Ovary (tissue), 9 donors: ENCODE data around the gene IQSEC2. TPM values are rescaled to one million over a fixed set of nuclear protein-coding genes. Genes with fewer than 3 reads are reported as not detected.

Source experiments
- DNase-seq, 5 donors: peaks; one replicate each; pipeline ENCODE4 v3.0.0-alpha.2; 2019 to 2020
- H3K27ac ChIP-seq, 2 donors: fragments of 200-600 bp; one replicate each; pipeline versions ENCODE4 v1.5.1 to v1.8.0; 2019 to 2022
- H3K27me3 ChIP-seq: fragments of 200-600 bp; one replicate; pipeline ENCODE4 v1.8.0; 2022
- H3K36me3 ChIP-seq: fragments of 200-600 bp; sonication (generic); one replicate; pipeline ENCODE4 v1.5.1; 2019
- H3K4me1 ChIP-seq: one replicate; pipeline ENCODE4 v1.8.1; 2013; ENCODE audit warnings: mild to moderate bottlenecking, moderate library complexity; ENCODE audit not compliant: insufficient read depth
- H3K4me3 ChIP-seq: fragments of 200-600 bp; sonication (generic); one replicate; pipeline ENCODE4 v1.5.1; 2017
- H3K9me3 ChIP-seq, 2 donors: fragments of 200-600 bp in 1 of 2; sonication (generic) in 1 of 2; one replicate each; pipeline versions ENCODE4 v1.5.1 to v1.8.1; 2013 to 2019; ENCODE audit warnings: mild to moderate bottlenecking in 1 of 2, moderate library complexity in 1 of 2
- CTCF ChIP-seq, 3 donors: fragments of 450-650 bp in 2 of 3; fragments of 200-600 bp in 1 of 3; IDR thresholded peaks; one replicate each; pipeline versions ENCODE4 v1.5.1 to v1.8.0; 2016 to 2022; ENCODE audit warnings: antibody characterized with exemption in 3 of 3, mild to moderate bottlenecking in 1 of 3
- EP300 ChIP-seq: sonication (generic); formaldehyde crosslinking; IDR thresholded peaks from one replicate; pipeline ENCODE4 v1.6.1; 2017; ENCODE audit warnings: antibody characterized with exemption
- POLR2A ChIP-seq: fragments of 450-650 bp; IDR thresholded peaks from one replicate; pipeline ENCODE4 v1.6.1; 2017; ENCODE audit warnings: antibody characterized with exemption, mild to moderate bottlenecking, moderate library complexity
- WGBS, 3 donors: extraction: QIAGEN DNeasy Blood & Tissue Kit in 1 of 3; methylation state at CpG; one replicate each; pipeline versions ENCODE4 v1.1.5 to v1.1.7; 2013 to 2017; 5-methylcytosine and 5-hydroxymethylcytosine counted together
- intact Hi-C, 4 donors: fragments of 100-400 bp; cut with DNase I; formaldehyde crosslinking; loops; one replicate each; pipeline versions ENCODE4 v1.11.0 to v1.15.1; 2022 to 2023
- polyA plus RNA-seq, 2 donors: library from polyadenylated mRNA; stranded (reverse); fragments of 200-250 nt in 1 of 2; fragments of 350-450 nt in 1 of 2; fragmentation: Illumina TruSeq in 1 of 2; extraction: RNeasy Lipid Tissue Mini Kit (QIAGEN cat#74804) in 1 of 2; gene quantifications; one replicate each; pipeline ENCODE4 v1.2.3, GENCODE V29; 2013 to 2014
- total RNA-seq, 7 donors: library from RNA; depleted of rRNA in 2 of 7; stranded (reverse); fragments of >200 nt in 2 of 7; fragmentation: NEBNext Ultra II Directional in 3 of 7; extraction: Animal tissue kit (Norgen Biotek cat#: 25700) in 3 of 7; gene quantifications; one replicate each; pipeline versions ENCODE4 v1.1.0 to v1.2.4, GENCODE V29; 2016 to 2023
- donor health status: DM: no; HTN: no; CAD: no; lungs with moderate emphysema.
- donor health status: DM: no; HTN: no; CAD: no.
- donor health status: Bipolar disorder and iron deficiency.
- donor health status: DM: yes; HTN: yes; CAD: no.
- donor health status: DM: no; HTN: no; CAD: no.
- donor health status: DM: yes; HTN: yes; CAD: no.

The IQSEC2 gene
- total and polyA plus RNA-seq, 9 donors = 8.2 to 20.1 (median 11.9) TPM

GRCh38 chrX:53237056-53237455 lies 44.3 kb downstream of the IQSEC2 start:
- DNase-seq = no peak
- intact Hi-C loops = no loop called here
- TF ChIP-seq EP300 (no peak), POLR2A (no peak), CTCF (IDR thresholded peaks at IDR 0.05) (no peak)
- H3K4me3 ChIP-seq = no peak overlapping the region
- no peaks in the 10 kb centered on the region for H3K4me1 ChIP-seq
- no peaks in the 10 kb centered on the region for H3K9me3 ChIP-seq
- H3K27ac ChIP-seq = no peak overlapping the region
- 59 to 60% (median 59%) methylated on average over 10 of the region's 10 CpGs for WGBS, 3 donors
- no peaks in the 10 kb centered on the region for H3K36me3 ChIP-seq
- H3K27me3 ChIP-seq = no peaks in the 10 kb centered on the region

GRCh38 chrX:53236025-53236679 lies 45.2 kb downstream of the IQSEC2 start:
- Histone ChIP-seq H3K4me3 (no peak overlapping the region), H3K4me1 (no peaks in the 10 kb centered on the region), H3K36me3 (no peaks in the 10 kb centered on the region), H3K27me3 (no peaks in the 10 kb centered on the region), H3K27ac (no peak overlapping the region), H3K9me3 (no peaks in the 10 kb centered on the region)
- TF ChIP-seq EP300 (no peak), CTCF (IDR thresholded peaks at IDR 0.05) (no peak), POLR2A (no peak)
- intact Hi-C loops = no loop called here
- no peak for DNase-seq
- WGBS, 3 donors = 81 to 85% (median 82%) methylated on average over 20 of the region's 20 CpGs

GRCh38 chrX:53235566-53235965 lies 45.8 kb downstream of the IQSEC2 start:
- 60 to 73% (median 66%) methylated on average over 12 of the region's 12 CpGs for WGBS, 3 donors
- H3K27me3 ChIP-seq = no peaks in the 10 kb centered on the region
- H3K36me3 ChIP-seq = no peaks in the 10 kb centered on the region
- no peaks in the 10 kb centered on the region for H3K4me1 ChIP-seq
- H3K27ac ChIP-seq = no peak overlapping the region
- TF ChIP-seq CTCF (IDR thresholded peaks at IDR 0.05) = no peak
- H3K4me3 ChIP-seq = no peak overlapping the region
- no peaks in the 10 kb centered on the region for H3K9me3 ChIP-seq
- intact Hi-C loops = no loop called here
- DNase-seq = no peak

GRCh38 chrX:53234484-53234883 lies 46.9 kb downstream of the IQSEC2 start:
- WGBS, 3 donors = 90 to 94% (median 93%) methylated on average over 9 of the region's 9 CpGs
- Histone ChIP-seq H3K4me1 (no peaks in the 10 kb centered on the region), H3K27me3 (no peaks in the 10 kb centered on the region), H3K27ac (no peak overlapping the region), H3K9me3 (no peaks in the 10 kb centered on the region), H3K4me3 (no peak overlapping the region), H3K36me3 (no peaks in the 10 kb centered on the region)
- intact Hi-C loops = no loop called here
- DNase-seq = no peak
- TF ChIP-seq EP300 (no peak), POLR2A (no peak), CTCF (IDR thresholded peaks at IDR 0.05) (no peak)
